Measurements from ENCODE around the gene HSD3B1.
"Not testable (repeated sequence)": the region's sequence is repeated elsewhere in the genome, so short reads cannot be mapped to it uniquely, and the experiment has no call there.

The HSD3B1 gene

GRCh38 chr1:119492763-119493162 is 14.2 kb upstream of the HSD3B1 start:
- DNase-seq (ENCODE audit: low read depth) = no peak

- no peak for DNase-seq (ENCODE audit: low read depth)
These were observed 2.2 kb upstream of the HSD3B1 start for GRCh38 chr1:119504831-119505230.

- no peak for DNase-seq (ENCODE audit: low read depth)
These were observed 3.0 kb downstream of the HSD3B1 start for GRCh38 chr1:119510046-119510445.

- DNase-seq (ENCODE audit: low read depth) = no peak
These were observed 8.2 kb downstream of the HSD3B1 start for GRCh38 chr1:119515221-119515620.

- no peak for DNase-seq (ENCODE audit: low read depth)
These were observed 9.2 kb downstream of the HSD3B1 start for GRCh38 chr1:119516247-119516646.

GRCh38 chr1:119516680-119517079 is 9.7 kb downstream of the HSD3B1 start:
- DNase-seq (ENCODE audit: low read depth) = no peak

GRCh38 chr1:119517667-119518066 is 10.7 kb downstream of the HSD3B1 start:
- not testable (repeated sequence) for DNase-seq (ENCODE audit: low read depth)

GRCh38 chr1:119531606-119532323 is 24.8 kb downstream of the HSD3B1 start:
- DNase-seq (ENCODE audit: low read depth) = no peak

- DNase-seq (ENCODE audit: low read depth) = no peak
These were observed 25.4 kb downstream of the HSD3B1 start for GRCh38 chr1:119532324-119532910.

GRCh38 chr1:119535381-119535780 is 28.4 kb downstream of the HSD3B1 start:
- DNase-seq (ENCODE audit: low read depth) = no peak

- DNase-seq (ENCODE audit: low read depth) = no peak
These were observed 31.0 kb downstream of the HSD3B1 start for GRCh38 chr1:119537966-119538365.

GRCh38 chr1:119539636-119540035 is 32.6 kb downstream of the HSD3B1 start:
- no peak for DNase-seq (ENCODE audit: low read depth)

- no peak for DNase-seq (ENCODE audit: low read depth)
These were observed 34.4 kb downstream of the HSD3B1 start for GRCh38 chr1:119541389-119541788.

- DNase-seq (ENCODE audit: low read depth) = no peak
These were observed 35.5 kb downstream of the HSD3B1 start for GRCh38 chr1:119542492-119542946.

GRCh38 chr1:119544165-119544762 is 37.3 kb downstream of the HSD3B1 start:
- no peak for DNase-seq (ENCODE audit: low read depth)

GRCh38 chr1:119546641-119547040 is 39.6 kb downstream of the HSD3B1 start:
- no peak for DNase-seq (ENCODE audit: low read depth)

- DNase-seq (ENCODE audit: low read depth) = no peak
These were observed 40.3 kb downstream of the HSD3B1 start for GRCh38 chr1:119547306-119547705.

GRCh38 chr1:119547805-119548204 is 40.8 kb downstream of the HSD3B1 start:
- DNase-seq (ENCODE audit: low read depth) = no peak

- no peak for DNase-seq (ENCODE audit: low read depth)
These were observed 42.7 kb downstream of the HSD3B1 start for GRCh38 chr1:119549719-119550132.

GRCh38 chr1:119550381-119550780 is 43.4 kb downstream of the HSD3B1 start:
- DNase-seq (ENCODE audit: low read depth) = no peak

GRCh38 chr1:119551218-119551617 is 44.2 kb downstream of the HSD3B1 start:
- DNase-seq (ENCODE audit: low read depth) = no peak

GRCh38 chr1:119552656-119553055 is 45.6 kb downstream of the HSD3B1 start:
- not testable (repeated sequence) for DNase-seq (ENCODE audit: low read depth)

All from stimulated activated CD8-positive, alpha-beta memory T cell treated with anti-CD3 and anti-CD28 coated beads, Interleukin-7, amount 100 ng/mL, for 24 hours (primary cell).